Choroid plexus epithelial cell (primary cell): Measurements from ENCODE around the gene HJV.

Source experiments
- DNase-seq: peaks from one replicate; pipeline ENCODE4 v3.0.0-alpha.2; 2010; ENCODE audit warnings: low read depth
- H3K4me3 ChIP-seq: 2 replicates; pipeline ENCODE4 v1.5.1; 2011; ENCODE audit warnings: low read depth, mild to moderate bottlenecking, control low read depth, low read length, moderate library complexity
- CTCF ChIP-seq: conservative IDR thresholded peaks from 2 replicates; pipeline ENCODE4 v1.5.1; 2011; ENCODE audit warnings: low read depth, mild to moderate bottlenecking, control low read depth, inconsistent platforms, low read length, moderate library complexity

Gene HJV

DNA sequence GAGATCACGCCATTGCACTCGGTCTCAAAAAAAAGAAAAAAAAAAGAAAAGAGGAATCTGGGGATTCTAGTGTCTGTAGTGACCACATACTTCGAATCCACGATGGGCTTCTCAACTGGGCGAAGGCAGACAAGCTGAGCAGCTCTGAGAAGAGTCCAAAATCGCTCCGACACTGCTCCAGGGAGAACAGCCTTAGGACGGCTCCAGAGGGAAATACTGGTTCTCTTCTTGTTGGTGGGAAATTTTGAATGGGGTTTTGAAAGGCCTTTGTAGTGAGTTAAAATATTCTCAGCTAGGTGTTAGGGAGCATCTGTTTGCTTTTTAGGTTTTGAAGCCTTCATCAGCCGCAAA is 18.3 kb upstream of the HJV start:
- no peak for DNase-seq
- no peak overlapping the region for H3K4me3 ChIP-seq
- no peak for TF ChIP-seq CTCF

DNA sequence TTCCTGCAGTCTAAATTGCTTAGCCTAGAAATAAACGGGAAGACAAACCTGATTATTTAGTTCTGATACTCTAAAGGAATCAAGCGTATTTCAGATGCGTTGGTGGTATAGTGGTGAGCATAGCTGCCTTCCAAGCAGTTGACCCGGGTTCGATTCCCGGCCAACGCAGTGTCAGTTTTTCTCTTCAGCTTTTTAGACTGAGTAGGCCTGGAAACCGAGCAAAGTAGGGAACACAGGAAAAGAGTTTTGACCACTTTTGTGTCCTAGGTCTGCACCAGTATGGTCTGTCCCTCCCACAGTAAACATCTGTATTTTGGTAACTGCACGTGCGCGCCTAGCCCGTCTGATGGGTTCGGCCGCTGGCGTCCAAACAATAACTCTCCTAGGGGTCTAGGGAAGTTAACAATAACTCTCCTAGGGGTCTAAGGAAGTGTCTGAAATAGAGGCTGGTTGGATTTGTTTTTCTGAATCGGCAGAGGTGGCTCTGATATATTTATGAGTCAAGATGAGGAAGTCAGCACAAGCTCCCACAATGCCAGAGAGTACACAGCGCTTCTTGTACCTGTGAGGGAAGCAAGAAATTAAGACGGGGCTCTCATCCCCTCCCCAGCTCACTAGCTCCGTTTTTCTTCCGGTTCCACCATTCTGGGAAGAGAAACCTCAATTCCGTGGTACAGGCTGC is 15.6 kb upstream of the HJV start:
- peak; percentile 91 for DNase-seq
- peak overlapping the region; percentile 79 for H3K4me3 ChIP-seq
- TF ChIP-seq CTCF = no peak

DNA sequence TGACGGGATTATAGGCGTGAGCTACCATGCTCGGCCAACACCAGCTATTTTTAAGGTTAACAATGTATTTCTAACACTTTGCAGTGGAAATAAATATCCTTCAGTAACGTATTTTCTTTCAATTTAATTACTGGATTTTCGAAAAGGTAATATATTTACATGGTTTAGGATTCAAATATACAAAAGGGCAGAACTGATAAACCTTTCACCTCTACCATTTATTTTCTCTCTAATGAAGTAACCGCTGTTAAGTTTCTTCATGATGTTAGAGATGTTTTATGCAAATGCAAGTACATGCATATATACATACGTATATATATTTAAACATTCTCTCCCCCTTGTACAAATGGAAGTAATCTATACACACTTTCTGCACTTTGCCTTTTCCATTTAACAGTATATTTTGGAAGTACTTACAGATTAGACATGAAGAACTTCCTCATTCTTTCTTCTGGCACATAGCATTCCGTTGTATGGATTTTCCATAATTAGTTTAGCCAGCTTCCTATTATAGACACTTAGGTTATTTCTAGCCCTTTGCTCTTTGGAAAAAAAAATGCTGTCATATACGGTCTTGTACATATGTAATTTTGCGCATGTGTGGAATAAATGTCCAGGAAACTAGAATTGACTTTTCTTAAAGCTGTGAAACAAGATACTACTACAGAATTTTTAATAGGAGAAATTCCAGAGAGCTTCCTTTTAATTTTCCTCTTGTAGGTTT is 14.9 kb upstream of the HJV start:
- peak; percentile 13 for DNase-seq
- no peak for TF ChIP-seq CTCF
- peak overlapping the region; percentile 52 for H3K4me3 ChIP-seq

DNA sequence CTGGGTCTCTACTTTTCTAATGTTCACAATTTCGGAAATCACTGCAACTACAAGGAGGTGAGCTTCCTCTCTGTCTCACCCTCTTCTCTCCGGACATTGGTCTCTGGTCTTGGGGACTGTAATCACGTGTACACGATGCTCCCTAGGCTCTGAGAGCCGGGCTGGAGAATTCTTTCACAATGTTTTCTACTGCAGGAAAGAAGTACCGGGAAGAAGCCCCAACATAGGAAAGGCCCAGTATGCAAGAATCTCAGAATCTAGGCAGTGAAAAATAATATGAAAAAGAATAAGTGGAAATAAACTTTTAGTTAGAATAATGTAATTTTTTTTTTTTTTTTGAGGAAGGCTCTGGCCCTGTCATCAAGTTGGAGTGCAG is 13.5 kb upstream of the HJV start:
- H3K4me3 ChIP-seq = peak overlapping the region; percentile 49
- DNase-seq = peak; percentile 39

GRCh38 chr1:146032631-146033219 is 11.2 kb upstream of the HJV start:
- DNase-seq = peak; percentile 78
- peak; percentile 62 for TF ChIP-seq CTCF
- H3K4me3 ChIP-seq = no peak overlapping the region

More for the DNA sequence above, 13.5 kb upstream of the HJV start:
- no peak for TF ChIP-seq CTCF

GRCh38 chr1:146031476-146031875 is 9.9 kb upstream of the HJV start:
- no peak for TF ChIP-seq CTCF
- DNase-seq = no peak

More at GRCh38 chr1:146031476-146031875, 9.9 kb upstream of the HJV start:
- no peak overlapping the region for H3K4me3 ChIP-seq
